ENCODE results near the gene TXNRD2. TPM values are rescaled to one million over a fixed set of nuclear protein-coding genes. Genes with fewer than 3 reads are reported as not detected.
"Not testable (repeated sequence)": the region's sequence is repeated elsewhere in the genome, so short reads cannot be mapped to it uniquely, and the experiment has no call there.

Gene TXNRD2
- total RNA-seq, 4 donors from 2014 or later = 34.8 to 40.6 (median 37.8) TPM

DNA sequence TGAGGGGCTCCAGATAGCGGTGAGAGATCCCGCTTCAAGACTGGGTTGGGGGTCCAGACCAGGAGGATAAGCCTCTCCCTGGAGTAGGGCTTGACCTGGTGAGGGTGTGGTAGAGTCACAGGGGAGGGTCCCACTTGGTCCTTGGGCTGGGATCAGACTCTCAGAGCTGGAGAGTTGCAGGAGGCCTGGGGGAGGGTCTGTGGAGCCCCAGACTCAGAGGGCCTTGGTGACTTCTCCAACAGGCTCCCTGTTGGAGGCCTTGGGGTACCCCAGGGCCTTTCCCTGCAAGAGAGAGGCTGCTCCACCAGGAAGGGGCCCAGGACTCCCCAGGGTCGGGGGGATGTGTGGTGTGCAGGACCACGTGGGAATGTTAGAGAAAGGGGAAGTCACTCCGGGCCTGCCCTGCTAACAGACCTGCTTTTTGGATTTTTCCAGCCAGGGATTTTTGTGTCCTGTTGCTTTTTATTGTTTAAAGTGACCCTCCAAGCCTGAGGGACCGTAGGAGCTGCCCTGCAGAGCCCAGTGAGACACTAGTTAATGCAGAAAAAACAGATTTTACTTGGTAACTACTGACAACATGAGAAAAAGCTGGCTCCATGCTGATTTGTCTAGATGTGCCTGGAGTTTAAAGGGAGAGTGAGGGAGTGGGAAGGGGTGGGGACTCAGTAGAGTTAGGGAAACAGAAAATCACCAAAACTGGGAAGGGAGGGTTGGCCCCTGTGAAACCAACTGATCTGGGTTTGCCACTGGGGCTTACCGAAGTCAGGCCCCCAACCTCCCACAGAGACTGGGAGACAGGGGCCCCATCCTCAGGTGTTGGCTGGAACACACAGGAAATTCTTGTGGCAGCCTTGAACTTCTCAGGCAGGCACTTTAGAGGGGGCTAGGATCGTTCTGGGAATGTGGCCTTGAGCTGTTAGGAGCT is 801 bp upstream of the TXNRD2 start:
- no peak for TF ChIP-seq EP300 (IDR thresholded peaks at IDR 0.05)
- TF ChIP-seq POLR2A (IDR thresholded peaks at IDR 0.05) = no peak
- TF ChIP-seq, protein P1, sequence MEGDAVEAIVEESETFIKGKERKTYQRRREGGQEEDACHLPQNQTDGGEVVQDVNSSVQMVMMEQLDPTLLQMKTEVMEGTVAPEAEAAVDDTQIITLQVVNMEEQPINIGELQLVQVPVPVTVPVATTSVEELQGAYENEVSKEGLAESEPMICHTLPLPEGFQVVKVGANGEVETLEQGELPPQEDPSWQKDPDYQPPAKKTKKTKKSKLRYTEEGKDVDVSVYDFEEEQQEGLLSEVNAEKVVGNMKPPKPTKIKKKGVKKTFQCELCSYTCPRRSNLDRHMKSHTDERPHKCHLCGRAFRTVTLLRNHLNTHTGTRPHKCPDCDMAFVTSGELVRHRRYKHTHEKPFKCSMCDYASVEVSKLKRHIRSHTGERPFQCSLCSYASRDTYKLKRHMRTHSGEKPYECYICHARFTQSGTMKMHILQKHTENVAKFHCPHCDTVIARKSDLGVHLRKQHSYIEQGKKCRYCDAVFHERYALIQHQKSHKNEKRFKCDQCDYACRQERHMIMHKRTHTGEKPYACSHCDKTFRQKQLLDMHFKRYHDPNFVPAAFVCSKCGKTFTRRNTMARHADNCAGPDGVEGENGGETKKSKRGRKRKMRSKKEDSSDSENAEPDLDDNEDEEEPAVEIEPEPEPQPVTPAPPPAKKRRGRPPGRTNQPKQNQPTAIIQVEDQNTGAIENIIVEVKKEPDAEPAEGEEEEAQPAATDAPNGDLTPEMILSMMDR (IDR thresholded peaks at IDR 0.05) = no peak
- Histone ChIP-seq H3K27ac (peak overlapping the region; percentile 95 to 99 (median 96)), H3K36me3 (peaks cover 0 to 5% (median 0%) of the 10 kb centered on the region in 3 donors), H3K4me3 (peak overlapping the region; percentile 64 to 99 (median 88)), H3K4me1 (peaks cover 0 to 53% (median 33%) of the 10 kb centered on the region in 4 donors), H3K27me3 (no peaks in the 10 kb centered on the region), H3K9me3 (no peaks in the 10 kb centered on the region)
- DNase-seq (ENCODE audit: low spot score in 2 of 2) = peak in 1 of 2 donors; percentile 66
- 3% methylated on average over 8 of the region's 8 CpGs for WGBS, 2 donors

- H3K4me1 ChIP-seq = peaks cover 0 to 38% (median 31%) of the 10 kb centered on the region in 4 donors
- 66 to 67% methylated on average over 20 to 21 of the region's 21 CpGs for WGBS, 2 donors
- H3K27ac ChIP-seq = peak overlapping the region; percentile 95 to 99 (median 96)
- no peaks in the 10 kb centered on the region for H3K9me3 ChIP-seq
- peak overlapping the region; percentile 64 to 99 (median 88) for H3K4me3 ChIP-seq
- TF ChIP-seq, protein P1 (IDR thresholded peaks at IDR 0.05) = no peak
- no peak for TF ChIP-seq EP300 (IDR thresholded peaks at IDR 0.05)
- no peak for TF ChIP-seq POLR2A (IDR thresholded peaks at IDR 0.05)
- DNase-seq (ENCODE audit: low spot score in 2 of 2) = no peak
- no peaks in the 10 kb centered on the region for H3K27me3 ChIP-seq
- peaks cover 0 to 18% (median 0%) of the 10 kb centered on the region in 3 donors for H3K36me3 ChIP-seq
Observed at GRCh38 chr22:19940536-19941364, 868 bp downstream of the TXNRD2 start.

GRCh38 chr22:19937616-19938473 is 3.8 kb downstream of the TXNRD2 start:
- Histone ChIP-seq H3K4me1 (peaks cover 0 to 18% (median 14%) of the 10 kb centered on the region in 4 donors), H3K27me3 (no peaks in the 10 kb centered on the region)
- 79 to 81% methylated on average over 16 of the region's 16 CpGs for WGBS, 2 donors

DNA sequence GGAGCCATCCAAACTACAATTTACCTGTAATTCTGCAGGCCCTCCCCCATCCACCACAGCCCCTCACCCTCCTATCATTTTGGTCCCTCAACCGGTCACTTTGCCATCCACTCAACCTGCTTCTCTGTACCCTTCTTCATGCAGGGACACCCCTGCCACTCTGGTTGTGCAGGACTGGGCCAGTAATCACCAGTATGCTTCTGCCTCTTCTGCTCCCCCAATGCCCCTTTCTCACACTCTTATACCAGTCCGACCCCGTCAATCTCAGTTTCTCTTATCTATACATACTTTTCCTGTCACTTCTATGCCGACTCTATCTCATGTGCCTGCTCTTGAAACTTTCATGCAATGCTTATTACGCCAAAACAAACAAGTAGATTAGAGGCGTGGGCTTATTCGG is 5.1 kb downstream of the TXNRD2 start:
- H3K27ac ChIP-seq = no peak overlapping the region
- no peak for DNase-seq (ENCODE audit: low spot score in 2 of 2)
- WGBS, 2 donors = 94 to 96% methylated on average over 7 of the region's 7 CpGs
- no peak overlapping the region for H3K4me3 ChIP-seq
- H3K4me1 ChIP-seq = peaks cover 0 to 19% (median 10%) of the 10 kb centered on the region in 4 donors
- H3K9me3 ChIP-seq = no peaks in the 10 kb centered on the region
- H3K36me3 ChIP-seq = peaks cover 0 to 30% (median 0%) of the 10 kb centered on the region in 3 donors
- no peaks in the 10 kb centered on the region for H3K27me3 ChIP-seq
- TF ChIP-seq EP300 (IDR thresholded peaks at IDR 0.05) (no peak), POLR2A (IDR thresholded peaks at IDR 0.05) (no peak)
- TF ChIP-seq, protein P1 (IDR thresholded peaks at IDR 0.05) = no peak

More at GRCh38 chr22:19937616-19938473, 3.8 kb downstream of the TXNRD2 start:
- TF ChIP-seq, protein P1 (IDR thresholded peaks at IDR 0.05) = no peak
- no peak for TF ChIP-seq POLR2A (IDR thresholded peaks at IDR 0.05)
- TF ChIP-seq EP300 (IDR thresholded peaks at IDR 0.05) = no peak
- H3K9me3 ChIP-seq = no peaks in the 10 kb centered on the region
- H3K27ac ChIP-seq = no peak overlapping the region
- H3K36me3 ChIP-seq = peaks cover 0 to 30% (median 0%) of the 10 kb centered on the region in 3 donors
- no peak overlapping the region for H3K4me3 ChIP-seq
- DNase-seq (ENCODE audit: low spot score in 2 of 2) = no peak

DNA sequence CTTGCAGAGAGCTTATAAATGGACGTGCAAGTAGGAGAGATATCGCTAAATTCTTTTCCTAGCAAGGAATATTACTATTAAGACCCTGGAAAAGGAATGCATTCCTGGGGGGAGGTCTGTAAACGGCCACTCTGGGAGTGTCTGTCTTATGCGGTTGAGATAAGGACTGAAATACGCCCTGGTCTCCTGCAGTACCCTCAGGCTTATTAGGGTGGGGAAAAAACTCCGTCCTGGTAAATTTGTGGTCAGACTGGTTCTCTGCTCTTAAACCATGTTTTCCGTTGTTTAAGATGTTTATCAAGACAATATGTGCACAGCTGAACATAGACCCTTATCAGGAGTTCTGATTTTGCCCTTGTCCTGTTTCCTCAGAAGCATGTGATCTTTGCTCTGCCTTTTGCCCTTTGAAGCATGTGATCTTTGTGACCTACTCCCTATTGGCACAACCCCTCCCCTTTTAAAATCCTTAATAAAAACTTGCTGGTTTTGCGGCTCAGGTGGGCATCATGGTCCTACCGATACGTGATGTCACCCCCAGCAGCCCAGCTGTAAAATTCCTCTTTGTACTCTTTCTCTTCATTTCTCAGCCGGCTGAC is 6.4 kb downstream of the TXNRD2 start:
- H3K4me3 ChIP-seq; H3K4me1 ChIP-seq; H3K27ac ChIP-seq; DNase-seq (ENCODE audit: low spot score in 2 of 2); H3K9me3 ChIP-seq; H3K27me3 ChIP-seq: not testable (repeated sequence)
- peaks cover 0 to 39% (median 0%) of the 10 kb centered on the region in 3 donors for H3K36me3 ChIP-seq
- WGBS, 2 donors = 94 to 98% methylated on average over 11 of the region's 11 CpGs

All from tibial nerve (tissue), 4 donors.